HepG2 (cell line): ENCODE results near the gene PLCB4. TPM values are rescaled to one million over a fixed set of nuclear protein-coding genes. Genes with fewer than 3 reads are reported as not detected.

ENCODE experiments used
- ATAC-seq: fragments of 200-7000 bp; cut with Tn5 transposase; 3 replicates; pipeline ENCODE4 v1.9.1; 2020; ENCODE audit warnings: mild to moderate bottlenecking, moderate library complexity
- BruUV-seq: library from RNA; stranded (reverse); fragments of 400-500 nt; replicated peaks from 2 replicates; lab custom pipeline; 2021; lab: Mats Ljungman, UMichigan
- CTCF ChIA-PET: fragments of 300-600 bp; formaldehyde crosslinking; extraction: SDS; loops from one replicate; lab custom pipeline; 2021; ENCODE audit warnings: low total read pairs, inconsistent platforms, low intra/inter-chr PET ratio; lab: Yijun Ruan, JAX
- POLR2A ChIA-PET: fragments of 350-600 bp; sonication (Branson Sonifier 250); formaldehyde crosslinking; loops from one replicate; lab custom pipeline; 2020; ENCODE audit warnings: antibody characterized with exemption, inconsistent platforms; lab: Yijun Ruan, JAX
- DNase-seq: peaks from one replicate; pipeline ENCODE4 v3.0.0-alpha.2; 2015; ENCODE audit warnings: low spot score
- FAIRE-seq: peaks from 3 replicates; lab custom pipeline; 2011; peaks lifted over from hg19 to GRCh38; lab: Jason Lieb, UNC
- H2AFZ ChIP-seq: one replicate; pipeline ENCODE4 v1.6.1; 2011; ENCODE audit warnings: low read length, inconsistent platforms
- H3K27ac ChIP-seq: fragments of 300-600 bp; 3 replicates; pipeline ENCODE4 v1.8.0; 2011; ENCODE audit warnings: mixed run types, mild to moderate bottlenecking, mixed read lengths, low read length, inconsistent platforms; ENCODE audit not compliant: insufficient read depth; ENCODE audit errors: extremely low read length
- H3K27me3 ChIP-seq, 2 experiments: fragments of 200-600 bp in 1 of 2; 2 replicates in 1 of 2; 3 replicates in 1 of 2; pipeline versions ENCODE4 v1.6.0 to v1.8.0; 2011; ENCODE audit warnings: low read length in 2 of 2, mild to moderate bottlenecking in 2 of 2, moderate library complexity in 2 of 2, inconsistent platforms in 1 of 2; ENCODE audit not compliant: insufficient read depth in 2 of 2, control insufficient read depth in 1 of 2
- H3K36me3 ChIP-seq, 2 experiments: fragments of 200-600 bp in 1 of 2; replicated peaks in 1 of 2; 2 replicates in 1 of 2; 3 replicates in 1 of 2; pipeline versions ENCODE4 v1.5.1 to v1.8.0; 2011; ENCODE audit warnings: low read length in 2 of 2, inconsistent platforms in 1 of 2; ENCODE audit not compliant: insufficient read depth in 2 of 2, control insufficient read depth in 1 of 2
- H3K4me1 ChIP-seq: 2 replicates; pipeline ENCODE4 v1.5.1; 2012; ENCODE audit warnings: low read length, inconsistent platforms; ENCODE audit not compliant: insufficient read depth
- H3K4me2 ChIP-seq: 2 replicates; pipeline ENCODE4 v1.6.0; 2011; ENCODE audit warnings: low read depth, low read length, inconsistent platforms
- H3K4me3 ChIP-seq, 3 experiments: fragments of 200-600 bp in 1 of 3; sonication (generic), shearing (Covaris generic) in 1 of 3; replicated peaks in 1 of 3; 2 replicates each; pipeline ENCODE4 v1.5.1; 2011 to 2016; ENCODE audit warnings: low read length in 3 of 3, inconsistent platforms in 2 of 3, low read depth in 2 of 3, mild to moderate bottlenecking in 2 of 3, control low read depth in 1 of 3, mixed read lengths in 1 of 3; ENCODE audit not compliant: insufficient read depth in 1 of 3
- H3K79me2 ChIP-seq: one replicate; pipeline ENCODE4 v1.6.1; 2011; ENCODE audit warnings: low read length, inconsistent platforms; ENCODE audit not compliant: insufficient read depth
- H3K9ac ChIP-seq: 2 replicates; pipeline ENCODE4 v1.6.0; 2011; ENCODE audit warnings: mild to moderate bottlenecking, low read depth, low read length, inconsistent platforms; ENCODE audit not compliant: insufficient read depth
- H3K9me3 ChIP-seq: 2 replicates; pipeline ENCODE4 v1.5.1; 2012; ENCODE audit warnings: mild to moderate bottlenecking, low read length
- H4K20me1 ChIP-seq: 2 replicates; pipeline ENCODE4 v1.6.0; 2011; ENCODE audit warnings: inconsistent platforms, mild to moderate bottlenecking, low read length, moderate library complexity; ENCODE audit not compliant: insufficient read depth
- NBN ChIP-seq: fragments of 450-650 bp; conservative IDR thresholded peaks from 2 replicates; pipeline ENCODE4 v1.6.1; 2017
- NR2C2 ChIP-seq: sonication (generic); formaldehyde crosslinking; IDR thresholded peaks from 2 replicates; pipeline ENCODE4 v1.4.0; 2020; ENCODE audit warnings: missing genetic modification reagents, mild to moderate bottlenecking, moderate library complexity, borderline replicate concordance
- THRA ChIP-seq: sonication (generic); formaldehyde crosslinking; IDR thresholded peaks from 2 replicates; pipeline ENCODE4 v1.4.0; 2020; ENCODE audit warnings: missing genetic modification reagents, borderline replicate concordance
- ZNF343 ChIP-seq: sonication (generic); formaldehyde crosslinking; IDR thresholded peaks from 2 replicates; pipeline ENCODE4 v1.4.0; 2020; ENCODE audit warnings: mild to moderate bottlenecking, missing genetic modification reagents
- ZNF367 ChIP-seq: sonication (generic); formaldehyde crosslinking; IDR thresholded peaks from 2 replicates; pipeline ENCODE4 v1.4.0; 2020; ENCODE audit warnings: missing genetic modification reagents, borderline replicate concordance
- ZNF569 ChIP-seq: sonication (generic); formaldehyde crosslinking; IDR thresholded peaks from 2 replicates; pipeline ENCODE4 v1.5.0; 2020; ENCODE audit warnings: mild to moderate bottlenecking, missing genetic modification reagents, moderate library complexity, borderline replicate concordance
- ZNF609 ChIP-seq: sonication (generic); formaldehyde crosslinking; IDR thresholded peaks from 2 replicates; pipeline ENCODE4 v1.4.0; 2020; ENCODE audit warnings: mild to moderate bottlenecking, missing genetic modification reagents, borderline replicate concordance
- ZNF879 ChIP-seq: sonication (generic); formaldehyde crosslinking; IDR thresholded peaks from 2 replicates; pipeline ENCODE4 v1.8.1; 2023; ENCODE audit warnings: missing genetic modification reagents
- in situ Hi-C: cut with HindIII; loops from 2 replicates; pipeline ENCODE4 v1.10.0; 2017; ENCODE audit warnings: low pct_unique_long_range_greater_than_20kb; ENCODE audit not compliant: extremely low pct_ligation_motif_present
- intact Hi-C: fragments of 100-400 bp; cut with micrococcal nuclease; formaldehyde crosslinking; loops from one replicate; pipeline ENCODE4 v1.10.0; 2022; ENCODE audit not compliant: unreplicated experiment
- polyA plus RNA-seq, 8 experiments: library from polyadenylated mRNA; depleted of rRNA in 3 of 8; stranded (reverse) in 7 of 8; unstranded in 1 of 8; fragments of >200 nt; fragmentation: Illumina TruSeq in 4 of 8; extraction: Trizol in 4 of 8; gene quantifications; 2 replicates each; pipeline versions ENCODE4 v1.2.1 to v1.2.3, GENCODE V29; 2011 to 2016; ENCODE audit warnings: low read depth in 4 of 8, missing spikeins in 1 of 8, mixed read lengths in 1 of 8; ENCODE audit not compliant: insufficient read depth in 1 of 8
- total RNA-seq, 5 experiments: library from RNA; depleted of rRNA; stranded (reverse); fragments of >200 nt; fragmentation: Illumina TruSeq; extraction: Trizol; gene quantifications; 2 replicates each; pipeline ENCODE4 v1.2.3, GENCODE V29; 2016; ENCODE audit warnings: low read depth in 1 of 5

The PLCB4 gene
- total and polyA plus RNA-seq, 2 of the 13 experiments (the other 11 are each of a cell fraction or from before 2014, with no cell fraction given): 0.01 TPM; not detected in 1

- Histone ChIP-seq H2AFZ (no peak overlapping the region), H3K9ac (no peak overlapping the region), H3K36me3 (no peaks in the 10 kb centered on the region), H3K9me3 (no peaks in the 10 kb centered on the region), H3K4me1 (peaks cover 27% of the 10 kb centered on the region), H3K4me3 (no peak overlapping the region), H3K27ac (no peak overlapping the region), H3K4me2 (no peak overlapping the region)
- ATAC-seq (no peak), FAIRE-seq (no peak), DNase-seq (no peak)
- ChIA-PET CTCF (no interaction called here), POLR2A (no interaction called here)
- in situ Hi-C loops (no loop called here), intact Hi-C loops (no loop called here)
- BruUV-seq: no TSS peak
- TF ChIP-seq ZNF367 (CRISPR knock-in tag) (no peak), ZNF343 (no peak), ZNF569 (CRISPR knock-in tag) (no peak), NR2C2 (no peak), NBN (no peak), THRA (CRISPR knock-in tag) (peak; percentile 26; the same call in 1 of the 2 replicates), ZNF609 (CRISPR knock-in tag) (no peak), ZNF879 (no peak)
- TF ChIP-seq, all 625 proteins: peak for 1
- Histone ChIP-seq H3K27me3 (no peaks in the 10 kb centered on the region; a peak in 1 of 5 replicates), H4K20me1 (no peaks in the 10 kb centered on the region), H3K79me2 (no peaks in the 10 kb centered on the region)
Measured at GRCh38 chr20:9300080-9300479, 231.2 kb downstream of the PLCB4 start.
